Caco-2 (cell line): ENCODE results near the gene ATP1A4. TPM values are rescaled to one million over a fixed set of nuclear protein-coding genes. Genes with fewer than 3 reads are reported as not detected.

Source experiments
- BruUV-seq: library from RNA; stranded (reverse); fragments of 400-500 nt; replicated peaks from 2 replicates; lab custom pipeline; 2021; lab: Mats Ljungman, UMichigan
- CTCF ChIA-PET: fragments of 300-600 bp; sonication (Branson Sonifier 250); formaldehyde crosslinking; loops from one replicate; lab custom pipeline; 2022; ENCODE audit warnings: antibody characterized with exemption; lab: Charles Lee
- POLR2A ChIA-PET: fragments of 300-600 bp; sonication (Branson Sonifier 250); formaldehyde crosslinking; loops from one replicate; lab custom pipeline; 2022; ENCODE audit warnings: antibody characterized with exemption; lab: Charles Lee
- DNase-seq, 2 experiments: peaks; one replicate each; pipeline versions ENCODE4 v3.0.0 to v3.0.0-alpha.2; 2020 to 2022
- H3K27me3 ChIP-seq: replicated peaks from 2 replicates; pipeline ENCODE4 v1.6.0; 2011; ENCODE audit warnings: low read length; ENCODE audit not compliant: control insufficient read depth, insufficient read depth
- H3K36me3 ChIP-seq: 2 replicates; pipeline ENCODE4 v1.5.1; 2011; ENCODE audit warnings: low read length; ENCODE audit not compliant: control insufficient read depth, insufficient read depth
- H3K4me1 ChIP-seq: fragments of 250-450 bp; sonication (Bioruptor Pico); 2 replicates; pipeline ENCODE4 v1.5.1; 2020; ENCODE audit warnings: mild to moderate bottlenecking
- H3K4me3 ChIP-seq: 2 replicates; pipeline ENCODE4 v1.5.1; 2011; ENCODE audit warnings: low read depth, mild to moderate bottlenecking, control low read depth, low read length
- H3K9me3 ChIP-seq: fragments of 250-450 bp; sonication (Bioruptor Pico); 2 replicates; pipeline ENCODE4 v1.5.1; 2020; ENCODE audit warnings: mild to moderate bottlenecking, moderate library complexity
- H3K27ac Mint-ChIP-seq: one replicate; pipeline ENCODE4 v1.8.0; 2022; ENCODE audit warnings: mixed read lengths; ENCODE audit not compliant: unreplicated experiment
- H3K27me3 Mint-ChIP-seq: one replicate; pipeline ENCODE4 v1.8.0; 2022; ENCODE audit warnings: mixed read lengths; ENCODE audit not compliant: insufficient read depth, unreplicated experiment
- H3K36me3 Mint-ChIP-seq: one replicate; pipeline ENCODE4 v1.8.0; 2022; ENCODE audit warnings: mild to moderate bottlenecking, mixed read lengths; ENCODE audit not compliant: insufficient read depth, unreplicated experiment
- H3K4me1 Mint-ChIP-seq: one replicate; pipeline ENCODE4 v1.8.0; 2022; ENCODE audit warnings: low read depth, mixed read lengths; ENCODE audit not compliant: unreplicated experiment
- H3K4me3 Mint-ChIP-seq: one replicate; pipeline ENCODE4 v1.8.0; 2022; ENCODE audit warnings: mild to moderate bottlenecking, moderate library complexity, mixed read lengths; ENCODE audit not compliant: unreplicated experiment
- H3K9me3 Mint-ChIP-seq: one replicate; pipeline ENCODE4 v1.8.0; 2022; ENCODE audit warnings: mixed read lengths; ENCODE audit not compliant: unreplicated experiment
- intact Hi-C: fragments of 100-400 bp; cut with micrococcal nuclease; formaldehyde crosslinking; loops from one replicate; pipeline ENCODE4 v1.10.0; 2022; ENCODE audit not compliant: unreplicated experiment
- total RNA-seq: library from RNA; stranded (reverse); gene quantifications from 2 replicates; pipeline ENCODE4 v1.2.3, GENCODE V29; 2022
- TF ChIP-seq, protein P1 (sequence below), 2 experiments: fragments of 200-600 bp in 1 of 2; IDR thresholded peaks; 1 replicate in 1 of 2; 2 replicates in 1 of 2; pipeline versions ENCODE4 v1.5.1 to v1.8.0; 2011 to 2022; ENCODE audit warnings: antibody characterized with exemption in 1 of 2, control low read depth in 1 of 2, inconsistent platforms in 1 of 2, low read depth in 1 of 2, low read length in 1 of 2, mild to moderate bottlenecking in 1 of 2, moderate library complexity in 1 of 2; ENCODE audit not compliant: insufficient read depth in 1 of 2, severe bottlenecking in 1 of 2, unreplicated experiment in 1 of 2

ATP1A4 gene
- total RNA-seq, 1 experiment from 2014 or later, result not detected

- no peaks in the 10 kb centered on the region for H3K36me3 Mint-ChIP-seq
- no peaks in the 10 kb centered on the region for H3K4me1 Mint-ChIP-seq
- no peaks in the 10 kb centered on the region for H3K4me1 ChIP-seq
- H3K9me3 Mint-ChIP-seq, result no peaks in the 10 kb centered on the region
- no peak overlapping the region for H3K27ac Mint-ChIP-seq
- H3K4me3 ChIP-seq, result no peak overlapping the region
- H3K27me3 Mint-ChIP-seq, result no peaks in the 10 kb centered on the region
- H3K27me3 ChIP-seq, result no peaks in the 10 kb centered on the region
- TF ChIP-seq, protein P1, sequence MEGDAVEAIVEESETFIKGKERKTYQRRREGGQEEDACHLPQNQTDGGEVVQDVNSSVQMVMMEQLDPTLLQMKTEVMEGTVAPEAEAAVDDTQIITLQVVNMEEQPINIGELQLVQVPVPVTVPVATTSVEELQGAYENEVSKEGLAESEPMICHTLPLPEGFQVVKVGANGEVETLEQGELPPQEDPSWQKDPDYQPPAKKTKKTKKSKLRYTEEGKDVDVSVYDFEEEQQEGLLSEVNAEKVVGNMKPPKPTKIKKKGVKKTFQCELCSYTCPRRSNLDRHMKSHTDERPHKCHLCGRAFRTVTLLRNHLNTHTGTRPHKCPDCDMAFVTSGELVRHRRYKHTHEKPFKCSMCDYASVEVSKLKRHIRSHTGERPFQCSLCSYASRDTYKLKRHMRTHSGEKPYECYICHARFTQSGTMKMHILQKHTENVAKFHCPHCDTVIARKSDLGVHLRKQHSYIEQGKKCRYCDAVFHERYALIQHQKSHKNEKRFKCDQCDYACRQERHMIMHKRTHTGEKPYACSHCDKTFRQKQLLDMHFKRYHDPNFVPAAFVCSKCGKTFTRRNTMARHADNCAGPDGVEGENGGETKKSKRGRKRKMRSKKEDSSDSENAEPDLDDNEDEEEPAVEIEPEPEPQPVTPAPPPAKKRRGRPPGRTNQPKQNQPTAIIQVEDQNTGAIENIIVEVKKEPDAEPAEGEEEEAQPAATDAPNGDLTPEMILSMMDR (IDR thresholded peaks at IDR 0.05; ENCODE audit: insufficient read depth in 1 of 2, low read depth in 1 of 2, low read length in 1 of 2, severe bottlenecking in 1 of 2, unreplicated experiment in 1 of 2), result no peak
- CTCF ChIA-PET, result interaction anchor here (1.1 kb wide), 1 partner anchor 9 kb away, joined by 4 read pairs; no protein-coding TSS in a partner anchor
- POLR2A ChIA-PET, result no interaction called here
- no peaks in the 10 kb centered on the region for H3K9me3 ChIP-seq
- DNase-seq, result no peak
- H3K36me3 ChIP-seq, result no peaks in the 10 kb centered on the region
- intact Hi-C loops, result no loop called here
- no TSS peak for BruUV-seq
- H3K4me3 Mint-ChIP-seq, result no peak overlapping the region
Measured at GRCh38 chr1:160148121-160148520, 3.3 kb upstream of the ATP1A4 start.

DNA sequence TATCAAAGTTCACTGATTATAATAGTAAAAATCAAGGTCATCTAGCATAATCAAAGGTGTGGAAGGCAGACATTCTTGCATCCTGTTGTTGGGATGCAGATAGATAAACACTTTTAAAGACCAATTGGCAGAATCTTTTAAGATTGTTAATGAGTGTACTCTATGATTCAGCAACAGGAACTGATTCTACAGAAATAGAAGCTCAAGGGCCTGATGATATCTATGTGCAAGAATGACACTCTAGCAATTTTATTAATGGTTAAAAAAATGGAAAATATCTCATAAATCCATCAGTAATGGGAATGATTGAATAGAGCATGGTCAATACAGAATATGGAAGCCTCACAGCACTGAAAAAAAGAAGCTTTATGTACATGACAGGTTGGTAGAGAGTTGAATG lies 2.2 kb upstream of the ATP1A4 start:
- ChIA-PET POLR2A (no interaction called here), CTCF (no interaction called here)
- intact Hi-C loops, result no loop called here
- TF ChIP-seq, protein P1 (IDR thresholded peaks at IDR 0.05; ENCODE audit: insufficient read depth in 1 of 2, low read depth in 1 of 2, low read length in 1 of 2, severe bottlenecking in 1 of 2, unreplicated experiment in 1 of 2), result no peak
- H3K4me1 ChIP-seq, result no peaks in the 10 kb centered on the region
- Mint-ChIP-seq H3K4me1 (no peaks in the 10 kb centered on the region), H3K36me3 (no peaks in the 10 kb centered on the region), H3K27ac (no peak overlapping the region), H3K9me3 (no peaks in the 10 kb centered on the region), H3K4me3 (no peak overlapping the region), H3K27me3 (no peaks in the 10 kb centered on the region)
- no peaks in the 10 kb centered on the region for H3K27me3 ChIP-seq
- H3K9me3 ChIP-seq, result no peaks in the 10 kb centered on the region
- DNase-seq, result no peak
- H3K4me3 ChIP-seq, result no peak overlapping the region
- no TSS peak for BruUV-seq
- H3K36me3 ChIP-seq, result no peaks in the 10 kb centered on the region

DNA sequence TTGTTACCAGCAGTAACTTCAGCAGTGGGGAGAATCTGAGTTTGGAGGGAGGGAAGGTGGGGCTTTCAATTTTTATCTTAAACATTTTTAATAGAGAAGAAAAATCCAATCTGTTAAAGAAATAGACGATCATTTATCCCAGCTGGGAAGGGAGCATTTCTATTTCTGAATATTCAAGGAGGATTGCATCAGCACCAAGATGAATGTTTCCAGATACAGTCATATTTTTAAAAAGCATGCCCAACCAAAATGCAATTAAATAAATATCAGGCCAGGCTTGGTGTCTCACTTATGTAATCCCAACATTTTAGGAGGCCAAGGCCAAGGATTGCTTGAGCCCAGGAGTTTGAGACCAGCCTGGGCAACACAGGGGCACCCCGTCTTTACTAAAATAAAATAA lies 1.7 kb upstream of the ATP1A4 start:
- Histone ChIP-seq H3K4me1 (no peaks in the 10 kb centered on the region), H3K4me3 (no peak overlapping the region), H3K9me3 (no peaks in the 10 kb centered on the region), H3K36me3 (no peaks in the 10 kb centered on the region), H3K27me3 (no peaks in the 10 kb centered on the region)
- CTCF ChIA-PET, result no interaction called here
- no peaks in the 10 kb centered on the region for H3K27me3 Mint-ChIP-seq
- H3K4me3 Mint-ChIP-seq, result no peak overlapping the region
- BruUV-seq, result no TSS peak
- TF ChIP-seq, protein P1 (IDR thresholded peaks at IDR 0.05; ENCODE audit: insufficient read depth in 1 of 2, low read depth in 1 of 2, low read length in 1 of 2, severe bottlenecking in 1 of 2, unreplicated experiment in 1 of 2), result no peak
- H3K27ac Mint-ChIP-seq, result no peak overlapping the region
- POLR2A ChIA-PET, result no interaction called here
- H3K36me3 Mint-ChIP-seq, result no peaks in the 10 kb centered on the region
- DNase-seq, result no peak
- no peaks in the 10 kb centered on the region for H3K9me3 Mint-ChIP-seq
- intact Hi-C loops, result no loop called here
- H3K4me1 Mint-ChIP-seq, result no peaks in the 10 kb centered on the region
